8988T (cell line): ENCODE data around the gene GNB5.
"Not testable (repeated sequence)": the region's sequence is repeated elsewhere in the genome, so short reads cannot be mapped to it uniquely, and the experiment has no call there.

ENCODE experiments used
- DNase-seq: peaks from one replicate; pipeline ENCODE4 v3.0.0; 2011

The GNB5 gene

GRCh38 chr15:52090193-52090592, 101.0 kb downstream of the GNB5 start:
- DNase-seq = no peak

- no peak for DNase-seq
Measured at GRCh38 chr15:52086011-52086786, 105.0 kb downstream of the GNB5 start.

GRCh38 chr15:52085299-52085698, 105.9 kb downstream of the GNB5 start:
- DNase-seq = no peak

GRCh38 chr15:52083603-52084002, 107.6 kb downstream of the GNB5 start:
- DNase-seq = no peak

GRCh38 chr15:52083037-52083359, 108.2 kb downstream of the GNB5 start:
- DNase-seq = not testable (repeated sequence)

- DNase-seq = no peak
Measured at GRCh38 chr15:52082197-52083036, 108.8 kb downstream of the GNB5 start.

GRCh38 chr15:52080706-52081392, 110.3 kb downstream of the GNB5 start:
- DNase-seq = no peak

- no peak for DNase-seq
Measured at GRCh38 chr15:52080031-52080430, 111.2 kb downstream of the GNB5 start.

- no peak for DNase-seq
Measured at GRCh38 chr15:52078876-52079700, 112.1 kb downstream of the GNB5 start.

- DNase-seq = no peak
Measured at GRCh38 chr15:52078197-52078875, 112.9 kb downstream of the GNB5 start.

- DNase-seq = no peak
Measured at GRCh38 chr15:52076889-52077781, 114.1 kb downstream of the GNB5 start.

- DNase-seq = no peak
Measured at GRCh38 chr15:52071570-52071969, 119.6 kb downstream of the GNB5 start.

GRCh38 chr15:52069559-52069958, 121.6 kb downstream of the GNB5 start:
- no peak for DNase-seq

GRCh38 chr15:52068004-52068615, 123.1 kb downstream of the GNB5 start:
- no peak for DNase-seq

GRCh38 chr15:52067545-52067926, 123.7 kb downstream of the GNB5 start:
- DNase-seq = no peak

- no peak for DNase-seq
Measured at GRCh38 chr15:52066842-52067544, 124.2 kb downstream of the GNB5 start.
